Bronchial smooth muscle cell (primary cell): ENCODE measurements around the gene INKA2. TPM values are rescaled to one million over a fixed set of nuclear protein-coding genes. Genes with fewer than 3 reads are reported as not detected.

Source experiments
- total RNA-seq: library from RNA; depleted of rRNA; stranded (reverse); fragments of >200 nt; gene quantifications from 2 replicates; pipeline ENCODE4 v1.2.1, GENCODE V29; 2014

The INKA2 gene
- total RNA-seq, result 0.63 and 0.77 TPM in 2 replicates

DNA sequence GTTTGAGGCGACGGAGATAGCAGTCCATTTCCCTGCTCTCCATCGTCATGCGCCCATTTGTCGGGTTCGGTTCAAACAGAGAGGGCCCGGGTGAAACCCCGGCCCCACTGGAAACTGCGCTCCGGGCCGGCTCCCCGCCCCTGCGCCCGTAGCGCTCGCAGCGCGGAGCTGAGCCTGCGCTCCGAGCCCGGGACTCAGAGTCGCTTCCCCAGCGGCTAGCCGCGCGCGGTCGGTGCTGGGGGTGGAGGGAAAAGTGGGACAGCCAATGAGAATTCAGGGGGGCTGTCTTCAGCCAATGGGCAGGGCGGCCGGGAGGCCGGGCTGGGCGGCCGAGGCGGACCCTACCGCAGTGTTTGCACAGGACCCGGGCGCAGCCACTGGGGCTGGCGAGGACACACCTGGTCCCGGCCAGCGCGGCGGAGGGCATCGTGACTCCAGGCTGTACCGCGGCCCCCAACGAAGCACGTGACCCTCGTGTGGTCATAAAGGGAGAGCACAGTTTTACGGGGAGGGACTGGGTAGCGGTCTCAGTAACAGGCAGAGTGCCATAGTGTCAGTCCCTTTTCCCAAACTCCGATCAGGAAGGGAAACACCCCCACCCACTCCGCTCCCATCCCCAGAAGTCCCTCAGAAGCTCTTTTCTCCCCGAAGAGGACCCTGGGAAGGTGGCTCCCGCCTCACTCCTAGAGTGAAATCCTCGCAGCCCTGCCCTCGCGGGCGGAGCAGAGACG is at the start of gene INKA2:
Gene INKA2, minus strand, starts transcription at position 202 of the 731 bp plus-strand sequence. Its CDS starts 153 bp downstream, at position 49.

GRCh38 chr1:111755331-111756123 is 16.3 kb upstream of the INKA2 start, which contains the start of gene DDX20:
Gene DDX20, plus strand, starts transcription at chr1:111755901. Its CDS starts 24 bp downstream, at chr1:111755925.

Other genes with a start within 250 kb of the INKA2 start
- gene ADORA3, start 235.8 kb downstream of the INKA2 start, total RNA-seq, result 0.16 and 0.17 TPM in 2 replicates
- 0.16 TPM in 1 of 2 replicates, not detected in the other for gene TMIGD3, start 235.8 kb downstream of the INKA2 start, total RNA-seq
- gene RAP1A, start 119.6 kb downstream of the INKA2 start, total RNA-seq, result 14.2 and 26.4 TPM in 2 replicates
- 6.8 and 8.8 TPM in 2 replicates for gene DDX20, start 16.5 kb upstream of the INKA2 start, total RNA-seq